OCI-LY7 (cell line): ENCODE measurements around the gene CDH16. TPM values are rescaled to one million over a fixed set of nuclear protein-coding genes. Genes with fewer than 3 reads are reported as not detected.

ENCODE experiments used
- BruUV-seq: library from RNA; stranded (reverse); fragments of 400-500 nt; replicated peaks from 2 replicates; lab custom pipeline; 2021; lab: Mats Ljungman, UMichigan
- CTCF ChIA-PET: fragments of 300-600 bp; sonication (Branson Sonifier 250); formaldehyde crosslinking; loops from one replicate; lab custom pipeline; 2022; ENCODE audit warnings: antibody characterized with exemption; ENCODE audit not compliant: unreplicated experiment; lab: Charles Lee
- POLR2A ChIA-PET: fragments of 300-600 bp; sonication (Branson Sonifier 250); formaldehyde crosslinking; loops from one replicate; lab custom pipeline; 2022; ENCODE audit warnings: antibody characterized with exemption; lab: Charles Lee
- DNase-seq: peaks from one replicate; pipeline ENCODE4 v3.0.0-alpha.2; 2015; ENCODE audit warnings: low spot score
- H2AFZ ChIP-seq: fragments of 200-600 bp; sonication (generic), shearing (Covaris generic); 2 replicates; pipeline ENCODE4 v1.6.1; 2014; ENCODE audit warnings: mild to moderate bottlenecking, antibody characterized with exemption, low read length, moderate library complexity
- H3K27ac ChIP-seq: fragments of 200-600 bp; sonication (generic); 2 replicates; pipeline ENCODE4 v1.5.1; 2014; ENCODE audit warnings: mixed run types, low read depth, mild to moderate bottlenecking, moderate library complexity, low read length, inconsistent platforms; ENCODE audit not compliant: poor library complexity, severe bottlenecking
- H3K36me3 ChIP-seq: fragments of 200-600 bp; sonication (generic); 2 replicates; pipeline ENCODE4 v1.6.1; 2014; ENCODE audit warnings: mild to moderate bottlenecking, antibody characterized with exemption, low read length, moderate library complexity, mixed read lengths; ENCODE audit not compliant: insufficient read depth
- H3K4me1 ChIP-seq: fragments of 200-600 bp; sonication (generic); 2 replicates; pipeline ENCODE4 v1.5.1; 2014; ENCODE audit warnings: mild to moderate bottlenecking, low read length; ENCODE audit not compliant: insufficient read depth, poor library complexity, severe bottlenecking
- H3K4me2 ChIP-seq: fragments of 200-600 bp; sonication (generic); 2 replicates; pipeline ENCODE4 v1.6.1; 2014; ENCODE audit warnings: mild to moderate bottlenecking, low read length
- H3K4me3 ChIP-seq: fragments of 200-600 bp; sonication (generic); 2 replicates; pipeline ENCODE4 v1.5.1; 2014; ENCODE audit warnings: mild to moderate bottlenecking, low read depth, low read length; ENCODE audit not compliant: poor library complexity, severe bottlenecking
- H3K79me2 ChIP-seq: fragments of 200-600 bp; sonication (generic); 2 replicates; pipeline ENCODE4 v1.6.1; 2016; ENCODE audit warnings: low read depth, mild to moderate bottlenecking, low read length, moderate library complexity, mixed read lengths; ENCODE audit not compliant: insufficient read depth
- H3K9me2 ChIP-seq: fragments of 200-600 bp; sonication (generic); 2 replicates; pipeline ENCODE4 v1.6.1; 2016; ENCODE audit warnings: mild to moderate bottlenecking, low read length, mixed read lengths; ENCODE audit not compliant: insufficient read depth
- H3K9me3 ChIP-seq: fragments of 200-600 bp; sonication (generic); 2 replicates; pipeline ENCODE4 v1.6.1; 2014; ENCODE audit warnings: mild to moderate bottlenecking, mixed run types, low read length, mixed read lengths
- H4K20me1 ChIP-seq: fragments of 200-600 bp; sonication (generic); 2 replicates; pipeline ENCODE4 v1.6.1; 2014; ENCODE audit warnings: mild to moderate bottlenecking, antibody characterized with exemption, low read length, moderate library complexity, mixed read lengths; ENCODE audit not compliant: insufficient read depth
- EZH2phosphoT487 ChIP-seq: fragments of 200-600 bp; sonication (generic); IDR thresholded peaks from 2 replicates; pipeline ENCODE4 v1.6.1; 2018; ENCODE audit warnings: low read depth, borderline replicate concordance, mild to moderate bottlenecking, mixed run types, antibody characterized with exemption, low read length, moderate library complexity, mixed read lengths
- intact Hi-C: fragments of 100-400 bp; cut with micrococcal nuclease; formaldehyde crosslinking; loops from one replicate; pipeline ENCODE4 v1.10.0; 2022; ENCODE audit not compliant: unreplicated experiment
- total RNA-seq, 2 experiments: library from RNA; depleted of rRNA in 1 of 2; stranded (reverse); fragments of >200 nt in 1 of 2; shearing (Covaris generic) in 1 of 2; gene quantifications; 2 replicates each; pipeline ENCODE4 v1.2.3, GENCODE V29; 2014 to 2022
- TF ChIP-seq, protein P1 (sequence below): fragments of 200-600 bp; sonication (generic); conservative IDR thresholded peaks from 2 replicates; pipeline ENCODE4 v1.5.1; 2014; ENCODE audit warnings: mild to moderate bottlenecking, antibody characterized with exemption, low read length, moderate library complexity, mixed read lengths

CDH16 gene
- total RNA-seq, 2 experiments from 2014 or later, result not detected

DNA sequence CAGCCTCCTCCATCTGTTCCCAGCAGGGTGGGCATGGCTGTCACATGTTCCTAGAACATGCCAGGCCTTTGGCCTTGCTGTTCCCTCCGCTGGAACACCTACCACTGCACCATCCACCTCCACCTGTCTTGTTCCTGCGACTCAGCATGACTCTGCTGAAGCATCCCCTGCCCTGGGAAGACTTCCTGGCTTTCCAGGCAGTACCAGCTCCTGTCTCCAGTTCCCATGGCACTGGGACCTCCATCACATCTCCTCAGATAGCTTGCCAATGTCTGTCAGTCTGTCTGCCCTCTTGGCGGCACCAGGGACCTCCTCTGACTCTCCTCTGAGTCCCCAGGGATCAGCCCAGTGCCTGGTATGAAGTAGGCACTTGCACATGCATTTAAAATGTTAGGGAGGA lies 22.7 kb downstream of the CDH16 start:
- BruUV-seq, result no TSS peak

GRCh38 chr16:66895689-66895979 lies 23.1 kb downstream of the CDH16 start:
- H3K4me3 ChIP-seq, result no peak overlapping the region
- H3K27ac ChIP-seq, result no peak overlapping the region
- H3K36me3 ChIP-seq, result peaks cover 5% of the 10 kb centered on the region
- no peaks in the 10 kb centered on the region for H3K9me2 ChIP-seq
- H4K20me1 ChIP-seq, result no peaks in the 10 kb centered on the region
- no peaks in the 10 kb centered on the region for H3K4me1 ChIP-seq
- no peak for DNase-seq
- ChIA-PET POLR2A (interaction anchor here (0.5 to 0.6 kb wide), 2 partner anchors 9 to 188 kb away, joined by 3 to 4 read pairs; no protein-coding TSS in a partner anchor), CTCF (no interaction called here)
- intact Hi-C loops, result loop anchor here (5.0 kb wide), 2 partner anchors 37 to 57 kb away; partner anchors contain the start of gene CIAO2B
- no peak overlapping the region for H3K4me2 ChIP-seq
- H3K9me3 ChIP-seq, result no peaks in the 10 kb centered on the region
- BruUV-seq, result no TSS peak
- H2AFZ ChIP-seq, result no peak overlapping the region
- H3K79me2 ChIP-seq, result no peaks in the 10 kb centered on the region
- no peak for TF ChIP-seq EZH2phosphoT487
- TF ChIP-seq, protein P1, sequence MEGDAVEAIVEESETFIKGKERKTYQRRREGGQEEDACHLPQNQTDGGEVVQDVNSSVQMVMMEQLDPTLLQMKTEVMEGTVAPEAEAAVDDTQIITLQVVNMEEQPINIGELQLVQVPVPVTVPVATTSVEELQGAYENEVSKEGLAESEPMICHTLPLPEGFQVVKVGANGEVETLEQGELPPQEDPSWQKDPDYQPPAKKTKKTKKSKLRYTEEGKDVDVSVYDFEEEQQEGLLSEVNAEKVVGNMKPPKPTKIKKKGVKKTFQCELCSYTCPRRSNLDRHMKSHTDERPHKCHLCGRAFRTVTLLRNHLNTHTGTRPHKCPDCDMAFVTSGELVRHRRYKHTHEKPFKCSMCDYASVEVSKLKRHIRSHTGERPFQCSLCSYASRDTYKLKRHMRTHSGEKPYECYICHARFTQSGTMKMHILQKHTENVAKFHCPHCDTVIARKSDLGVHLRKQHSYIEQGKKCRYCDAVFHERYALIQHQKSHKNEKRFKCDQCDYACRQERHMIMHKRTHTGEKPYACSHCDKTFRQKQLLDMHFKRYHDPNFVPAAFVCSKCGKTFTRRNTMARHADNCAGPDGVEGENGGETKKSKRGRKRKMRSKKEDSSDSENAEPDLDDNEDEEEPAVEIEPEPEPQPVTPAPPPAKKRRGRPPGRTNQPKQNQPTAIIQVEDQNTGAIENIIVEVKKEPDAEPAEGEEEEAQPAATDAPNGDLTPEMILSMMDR, result no peak

More for the DNA sequence above, 22.7 kb downstream of the CDH16 start:
- H3K4me3 ChIP-seq, result no peak overlapping the region
- ChIA-PET POLR2A (interaction anchor here (0.9 kb wide), 1 partner anchor 48 kb away, joined by 5 read pairs; no protein-coding TSS in a partner anchor), CTCF (no interaction called here)
- H3K4me2 ChIP-seq, result no peak overlapping the region
- no peaks in the 10 kb centered on the region for H4K20me1 ChIP-seq
- H3K9me3 ChIP-seq, result no peaks in the 10 kb centered on the region
- H2AFZ ChIP-seq, result no peak overlapping the region
- H3K9me2 ChIP-seq, result no peaks in the 10 kb centered on the region
- TF ChIP-seq, protein P1, result no peak
- TF ChIP-seq EZH2phosphoT487, result no peak
- no peak for DNase-seq
- intact Hi-C loops, result loop anchor here (5.0 kb wide), 2 partner anchors 36 to 56 kb away; partner anchors contain the start of gene CIAO2B
- no peaks in the 10 kb centered on the region for H3K79me2 ChIP-seq
- no peak overlapping the region for H3K27ac ChIP-seq
- H3K36me3 ChIP-seq, result peaks cover 4% of the 10 kb centered on the region
- H3K4me1 ChIP-seq, result no peaks in the 10 kb centered on the region

DNA sequence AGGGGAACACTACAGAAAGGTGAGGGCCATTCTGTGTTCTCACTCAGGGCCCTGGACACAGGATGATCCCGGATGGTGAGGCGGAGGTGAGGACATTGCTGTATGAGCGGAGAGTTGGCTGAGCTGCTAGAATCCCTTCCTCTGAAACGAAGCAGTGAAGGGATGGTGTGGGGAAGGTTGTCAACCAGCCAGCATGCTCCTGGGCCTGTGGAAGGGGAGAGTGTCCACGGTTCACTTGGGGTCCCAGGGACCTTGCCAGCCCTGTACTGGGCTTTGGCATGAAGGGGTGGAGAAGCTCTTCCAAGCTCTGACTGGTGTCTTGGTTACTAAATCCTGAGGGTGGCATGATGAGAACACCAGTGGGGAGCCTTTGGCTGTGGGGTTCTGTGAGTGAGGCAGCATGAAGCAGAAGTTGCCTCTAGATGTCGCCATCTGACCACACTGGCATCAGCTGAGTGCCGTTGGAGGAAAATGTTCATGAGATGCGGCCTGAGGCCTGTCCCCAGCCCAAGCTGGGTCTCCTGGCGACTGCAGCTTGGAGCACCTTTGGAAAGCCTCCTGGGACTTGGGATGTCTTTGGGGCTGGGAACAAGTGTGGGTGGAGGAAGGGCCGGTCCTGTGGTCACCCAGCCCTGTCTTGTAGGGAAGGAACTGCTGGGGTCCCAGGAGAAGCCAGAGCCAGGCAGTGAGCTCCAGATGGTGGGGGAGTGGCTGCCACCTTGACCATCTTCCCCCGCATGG lies 23.6 kb downstream of the CDH16 start:
- H3K27ac ChIP-seq, result no peak overlapping the region
- CTCF ChIA-PET, result no interaction called here
- peaks cover 5% of the 10 kb centered on the region for H3K36me3 ChIP-seq
- H3K4me2 ChIP-seq, result no peak overlapping the region
- H3K9me3 ChIP-seq, result no peaks in the 10 kb centered on the region
- no TSS peak for BruUV-seq
- H4K20me1 ChIP-seq, result no peaks in the 10 kb centered on the region
- H3K79me2 ChIP-seq, result no peaks in the 10 kb centered on the region
- H3K4me1 ChIP-seq, result no peaks in the 10 kb centered on the region
- DNase-seq, result peak; percentile 63
- POLR2A ChIA-PET, result interaction anchor here (0.5 to 0.6 kb wide), 2 partner anchors 10 to 189 kb away, joined by 3 to 4 read pairs; no protein-coding TSS in a partner anchor
- H3K4me3 ChIP-seq, result no peak overlapping the region
- intact Hi-C loops, result loop anchor here (5.0 kb wide), 2 partner anchors 37 to 57 kb away; partner anchors contain the start of gene CIAO2B
- H2AFZ ChIP-seq, result no peak overlapping the region
- H3K9me2 ChIP-seq, result no peaks in the 10 kb centered on the region
- no peak for TF ChIP-seq EZH2phosphoT487
- TF ChIP-seq, protein P1, result peak; percentile 90
